ENCODE data around the gene DCAF12. TPM values are rescaled to one million over a fixed set of nuclear protein-coding genes. Genes with fewer than 3 reads are reported as not detected.

DCAF12 gene
- total and polyA plus RNA-seq, 2 of the 8 experiments (the other 6 are each of a cell fraction or from before 2014, with no cell fraction given) = 22.7 to 29.2 TPM

DNA sequence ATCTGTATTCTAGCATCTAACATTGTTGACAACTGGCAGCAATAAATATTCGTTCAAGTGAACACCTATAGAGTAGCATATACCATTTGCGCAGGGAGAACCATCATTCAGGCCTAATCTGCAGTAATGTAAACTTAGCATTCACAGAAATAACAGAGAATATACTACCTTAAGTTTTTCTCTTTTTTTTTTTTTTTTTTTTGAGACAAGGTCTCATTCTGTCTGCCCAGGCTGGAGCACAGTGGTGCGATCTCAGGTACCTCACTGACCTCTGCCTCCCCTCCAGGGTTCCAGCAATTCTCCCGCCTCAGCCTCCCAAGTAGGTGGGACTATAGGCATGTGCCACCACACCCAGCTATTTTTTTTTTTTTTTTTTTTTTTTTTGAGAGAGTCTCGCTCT lies 89.9 kb downstream of the DCAF12 start:
- Histone ChIP-seq H3K4ac (replicated peaks; ENCODE audit: insufficient read length, low read depth, low read length) (no peak overlapping the region), H2BK120ac (replicated peaks; ENCODE audit: low read depth, low read length) (no peak overlapping the region), H4K20me1 (replicated peaks in 1 of 2; ENCODE audit: control insufficient read depth in 1 of 2, insufficient read depth in 2 of 2, low read length in 2 of 2) (peaks cover 8 to 11% of the 10 kb centered on the region in 2 experiments), H3K23ac (ENCODE audit: insufficient read length) (no peak overlapping the region), H3K79me1 (ENCODE audit: low read depth, low read length) (no peaks in the 10 kb centered on the region; the same call in 1 of the 2 replicates), H3K9me3 (ENCODE audit: insufficient read depth in 2 of 2, low read depth in 1 of 2, low read length in 1 of 2) (peaks cover 0 to 11% of the 10 kb centered on the region in 2 experiments; a peak in 1 of 4 replicates), H3K4me1 (replicated peaks in 1 of 4; ENCODE audit: control insufficient read depth in 3 of 4, insufficient read depth in 4 of 4, low read length in 3 of 4) (no peaks in the 10 kb centered on the region), H3K27me3 (replicated peaks in 1 of 4; ENCODE audit: control insufficient read depth in 3 of 4, extremely low read depth in 1 of 4, insufficient read depth in 3 of 4, low read length in 3 of 4) (no peaks in the 10 kb centered on the region), H3K36me3 (ENCODE audit: control insufficient read depth in 2 of 4, insufficient read depth in 4 of 4, low read length in 3 of 4) (peaks cover 0 to 19% (median 5%) of the 10 kb centered on the region in 4 experiments; a peak in 2 of 8 replicates), H3K9ac (replicated peaks in 1 of 4; ENCODE audit: extremely low read depth in 1 of 4, low read depth in 3 of 4, low read length in 3 of 4) (no peak overlapping the region), H4K8ac (ENCODE audit: extremely low read depth, insufficient read depth, low read length) (no peak overlapping the region), H3K4me2 (ENCODE audit: insufficient read depth in 1 of 2, low read depth in 2 of 2, low read length in 2 of 2) (no peak overlapping the region), H2BK15ac (ENCODE audit: low read length) (no peak overlapping the region), H3K4me3 (ENCODE audit: extremely low read depth in 1 of 4, insufficient read depth in 2 of 4, low read depth in 3 of 4, low read length in 4 of 4) (no peak overlapping the region), H2BK20ac (ENCODE audit: low read length) (no peak overlapping the region), H2BK5ac (ENCODE audit: low read depth, low read length) (no peak overlapping the region), H3K79me2 (ENCODE audit: control insufficient read depth in 1 of 2, insufficient read depth in 2 of 2, low read length in 2 of 2) (peaks cover 19 to 84% of the 10 kb centered on the region in 2 experiments), H2BK12ac (ENCODE audit: low read depth, low read length) (no peak overlapping the region), H3K23me2 (ENCODE audit: low read depth, low read length) (no peaks in the 10 kb centered on the region; the same call in 1 of the 2 replicates), H4K5ac (ENCODE audit: insufficient read length, low read depth, low read length) (no peak overlapping the region), H3K27ac (ENCODE audit: low read depth, low read length) (no peak overlapping the region), H3K56ac (replicated peaks; ENCODE audit: insufficient read length, low read depth, low read length) (no peak overlapping the region), H2AK5ac (ENCODE audit: low read depth, low read length) (no peak overlapping the region), H3K18ac (ENCODE audit: extremely low read depth, low read length) (no peak overlapping the region), H2AFZ (ENCODE audit: low read length) (no peak overlapping the region), H3K14ac (ENCODE audit: insufficient read length) (no peak overlapping the region), H4K91ac (replicated peaks; ENCODE audit: insufficient read length, low read length) (no peak overlapping the region)
- POLR2A ChIA-PET (ENCODE audit: partially characterized antibody) = interaction anchor here (1.4 kb wide), 1 partner anchor 11 kb away, joined by 3 read pairs; no protein-coding TSS in a partner anchor
- FAIRE-seq (no peak), DNase-seq (ENCODE audit: low read depth in 1 of 2, low spot score in 2 of 2) (no peak)
- no peak for TF ChIP-seq MAFK (IDR thresholded peaks at IDR 0.05; ENCODE audit: low read depth, low read length)
- no peak for TF ChIP-seq FOSL1 (IDR thresholded peaks at IDR 0.05; ENCODE audit: insufficient read depth, low read depth, low read length)
- TF ChIP-seq NANOG (IDR thresholded peaks at IDR 0.05; ENCODE audit: insufficient read depth, low read depth, low read length, poor library complexity, severe bottlenecking) = no peak
- no peak for TF ChIP-seq BACH1 (IDR thresholded peaks at IDR 0.05; ENCODE audit: low read length)
- no peak for TF ChIP-seq PHF8 (conservative IDR thresholded peaks at IDR 0.05; ENCODE audit: low read depth, low read length)
- CTCF ChIA-PET (ENCODE audit: partially characterized antibody) = no interaction called here
- WGBS, 2 experiments (ENCODE audit: extremely low coverage in 1 of 2, insufficient coverage in 1 of 2, insufficient read length in 1 of 2, insufficient replicate concordance in 2 of 2, low coverage in 1 of 2, low lambda C conversion rate in 2 of 2, missing lambda C conversion rate in 1 of 2) = 81% methylated on average over 2 of the region's 5 CpGs; no CpG with 5 or more reads in 1 of the 2 experiments
